ENCODE data around the gene PPP2R2C.

DNA sequence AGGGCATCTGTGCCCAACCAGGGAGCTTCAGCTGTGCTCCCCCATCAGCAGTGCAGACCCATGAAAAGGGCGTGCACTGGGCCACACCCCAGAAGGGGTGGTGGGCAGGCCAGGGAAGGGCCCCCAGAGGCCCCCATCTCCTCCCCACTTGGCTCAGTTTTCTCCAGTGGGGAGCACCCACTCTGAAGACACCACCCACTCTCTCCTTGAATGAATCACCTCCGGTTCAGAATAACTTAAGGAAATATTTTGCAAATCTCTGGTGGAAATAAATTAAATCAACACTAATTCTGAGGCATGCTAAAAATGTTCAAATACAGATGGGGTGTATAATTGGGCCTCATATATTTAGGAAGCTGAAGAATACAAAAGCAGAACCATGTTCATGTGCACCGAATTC is 41.3 kb upstream of the PPP2R2C start:
- TF ChIP-seq ZNF530 (tag by site-specific recombination; IDR thresholded peaks at IDR 0.05; ENCODE audit: low read depth) (no peak), ZNF561 (tag by site-specific recombination; IDR thresholded peaks at IDR 0.05; ENCODE audit: borderline replicate concordance) (no peak), PRDM1 (tag by site-specific recombination; IDR thresholded peaks at IDR 0.05) (no peak), ZNF138 (tag by site-specific recombination; IDR thresholded peaks at IDR 0.05; ENCODE audit: borderline replicate concordance) (no peak), ZNF549 (tag by site-specific recombination; IDR thresholded peaks at IDR 0.05) (no peak), YY1 (tag by site-specific recombination; IDR thresholded peaks at IDR 0.05) (no peak), ZNF747 (tag by site-specific recombination; IDR thresholded peaks at IDR 0.05) (no peak)
- TF ChIP-seq, protein P1, sequence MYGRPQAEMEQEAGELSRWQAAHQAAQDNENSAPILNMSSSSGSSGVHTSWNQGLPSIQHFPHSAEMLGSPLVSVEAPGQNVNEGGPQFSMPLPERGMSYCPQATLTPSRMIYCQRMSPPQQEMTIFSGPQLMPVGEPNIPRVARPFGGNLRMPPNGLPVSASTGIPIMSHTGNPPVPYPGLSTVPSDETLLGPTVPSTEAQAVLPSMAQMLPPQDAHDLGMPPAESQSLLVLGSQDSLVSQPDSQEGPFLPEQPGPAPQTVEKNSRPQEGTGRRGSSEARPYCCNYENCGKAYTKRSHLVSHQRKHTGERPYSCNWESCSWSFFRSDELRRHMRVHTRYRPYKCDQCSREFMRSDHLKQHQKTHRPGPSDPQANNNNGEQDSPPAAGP (tag by site-specific recombination; IDR thresholded peaks at IDR 0.05): no peak
- TF ChIP-seq, protein P2, sequence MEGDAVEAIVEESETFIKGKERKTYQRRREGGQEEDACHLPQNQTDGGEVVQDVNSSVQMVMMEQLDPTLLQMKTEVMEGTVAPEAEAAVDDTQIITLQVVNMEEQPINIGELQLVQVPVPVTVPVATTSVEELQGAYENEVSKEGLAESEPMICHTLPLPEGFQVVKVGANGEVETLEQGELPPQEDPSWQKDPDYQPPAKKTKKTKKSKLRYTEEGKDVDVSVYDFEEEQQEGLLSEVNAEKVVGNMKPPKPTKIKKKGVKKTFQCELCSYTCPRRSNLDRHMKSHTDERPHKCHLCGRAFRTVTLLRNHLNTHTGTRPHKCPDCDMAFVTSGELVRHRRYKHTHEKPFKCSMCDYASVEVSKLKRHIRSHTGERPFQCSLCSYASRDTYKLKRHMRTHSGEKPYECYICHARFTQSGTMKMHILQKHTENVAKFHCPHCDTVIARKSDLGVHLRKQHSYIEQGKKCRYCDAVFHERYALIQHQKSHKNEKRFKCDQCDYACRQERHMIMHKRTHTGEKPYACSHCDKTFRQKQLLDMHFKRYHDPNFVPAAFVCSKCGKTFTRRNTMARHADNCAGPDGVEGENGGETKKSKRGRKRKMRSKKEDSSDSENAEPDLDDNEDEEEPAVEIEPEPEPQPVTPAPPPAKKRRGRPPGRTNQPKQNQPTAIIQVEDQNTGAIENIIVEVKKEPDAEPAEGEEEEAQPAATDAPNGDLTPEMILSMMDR (tag by site-specific recombination; IDR thresholded peaks at IDR 0.05): no peak
- TF ChIP-seq, protein P3, sequence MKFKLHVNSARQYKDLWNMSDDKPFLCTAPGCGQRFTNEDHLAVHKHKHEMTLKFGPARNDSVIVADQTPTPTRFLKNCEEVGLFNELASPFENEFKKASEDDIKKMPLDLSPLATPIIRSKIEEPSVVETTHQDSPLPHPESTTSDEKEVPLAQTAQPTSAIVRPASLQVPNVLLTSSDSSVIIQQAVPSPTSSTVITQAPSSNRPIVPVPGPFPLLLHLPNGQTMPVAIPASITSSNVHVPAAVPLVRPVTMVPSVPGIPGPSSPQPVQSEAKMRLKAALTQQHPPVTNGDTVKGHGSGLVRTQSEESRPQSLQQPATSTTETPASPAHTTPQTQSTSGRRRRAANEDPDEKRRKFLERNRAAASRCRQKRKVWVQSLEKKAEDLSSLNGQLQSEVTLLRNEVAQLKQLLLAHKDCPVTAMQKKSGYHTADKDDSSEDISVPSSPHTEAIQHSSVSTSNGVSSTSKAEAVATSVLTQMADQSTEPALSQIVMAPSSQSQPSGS (tag by site-specific recombination; IDR thresholded peaks at IDR 0.05; ENCODE audit: low read depth): no peak
- TF ChIP-seq, protein P4, sequence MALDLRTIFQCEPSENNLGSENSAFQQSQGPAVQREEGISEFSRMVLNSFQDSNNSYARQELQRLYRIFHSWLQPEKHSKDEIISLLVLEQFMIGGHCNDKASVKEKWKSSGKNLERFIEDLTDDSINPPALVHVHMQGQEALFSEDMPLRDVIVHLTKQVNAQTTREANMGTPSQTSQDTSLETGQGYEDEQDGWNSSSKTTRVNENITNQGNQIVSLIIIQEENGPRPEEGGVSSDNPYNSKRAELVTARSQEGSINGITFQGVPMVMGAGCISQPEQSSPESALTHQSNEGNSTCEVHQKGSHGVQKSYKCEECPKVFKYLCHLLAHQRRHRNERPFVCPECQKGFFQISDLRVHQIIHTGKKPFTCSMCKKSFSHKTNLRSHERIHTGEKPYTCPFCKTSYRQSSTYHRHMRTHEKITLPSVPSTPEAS (tag by site-specific recombination; IDR thresholded peaks at IDR 0.05): no peak
- TF ChIP-seq, protein P5, sequence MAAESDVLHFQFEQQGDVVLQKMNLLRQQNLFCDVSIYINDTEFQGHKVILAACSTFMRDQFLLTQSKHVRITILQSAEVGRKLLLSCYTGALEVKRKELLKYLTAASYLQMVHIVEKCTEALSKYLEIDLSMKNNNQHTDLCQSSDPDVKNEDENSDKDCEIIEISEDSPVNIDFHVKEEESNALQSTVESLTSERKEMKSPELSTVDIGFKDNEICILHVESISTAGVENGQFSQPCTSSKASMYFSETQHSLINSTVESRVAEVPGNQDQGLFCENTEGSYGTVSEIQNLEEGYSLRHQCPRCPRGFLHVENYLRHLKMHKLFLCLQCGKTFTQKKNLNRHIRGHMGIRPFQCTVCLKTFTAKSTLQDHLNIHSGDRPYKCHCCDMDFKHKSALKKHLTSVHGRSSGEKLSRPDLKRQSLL (tag by site-specific recombination; IDR thresholded peaks at IDR 0.05): no peak
- TF ChIP-seq, protein P6, sequence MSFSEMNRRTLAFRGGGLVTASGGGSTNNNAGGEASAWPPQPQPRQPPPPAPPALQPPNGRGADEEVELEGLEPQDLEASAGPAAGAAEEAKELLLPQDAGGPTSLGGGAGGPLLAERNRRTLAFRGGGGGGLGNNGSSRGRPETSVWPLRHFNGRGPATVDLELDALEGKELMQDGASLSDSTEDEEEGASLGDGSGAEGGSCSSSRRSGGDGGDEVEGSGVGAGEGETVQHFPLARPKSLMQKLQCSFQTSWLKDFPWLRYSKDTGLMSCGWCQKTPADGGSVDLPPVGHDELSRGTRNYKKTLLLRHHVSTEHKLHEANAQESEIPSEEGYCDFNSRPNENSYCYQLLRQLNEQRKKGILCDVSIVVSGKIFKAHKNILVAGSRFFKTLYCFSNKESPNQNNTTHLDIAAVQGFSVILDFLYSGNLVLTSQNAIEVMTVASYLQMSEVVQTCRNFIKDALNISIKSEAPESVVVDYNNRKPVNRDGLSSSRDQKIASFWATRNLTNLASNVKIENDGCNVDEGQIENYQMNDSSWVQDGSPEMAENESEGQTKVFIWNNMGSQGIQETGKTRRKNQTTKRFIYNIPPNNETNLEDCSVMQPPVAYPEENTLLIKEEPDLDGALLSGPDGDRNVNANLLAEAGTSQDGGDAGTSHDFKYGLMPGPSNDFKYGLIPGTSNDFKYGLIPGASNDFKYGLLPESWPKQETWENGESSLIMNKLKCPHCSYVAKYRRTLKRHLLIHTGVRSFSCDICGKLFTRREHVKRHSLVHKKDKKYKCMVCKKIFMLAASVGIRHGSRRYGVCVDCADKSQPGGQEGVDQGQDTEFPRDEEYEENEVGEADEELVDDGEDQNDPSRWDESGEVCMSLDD (tag by site-specific recombination; IDR thresholded peaks at IDR 0.05): no peak
